Placental pericyte (primary cell): ENCODE data around the gene ZBTB33. TPM values are rescaled to one million over a fixed set of nuclear protein-coding genes. Genes with fewer than 3 reads are reported as not detected.

ENCODE experiments used
- total RNA-seq: library from RNA; depleted of rRNA; stranded (reverse); fragments of >200 nt; gene quantifications from 2 replicates; pipeline ENCODE4 v1.2.3, GENCODE V29; 2012

The ZBTB33 gene, protein sequence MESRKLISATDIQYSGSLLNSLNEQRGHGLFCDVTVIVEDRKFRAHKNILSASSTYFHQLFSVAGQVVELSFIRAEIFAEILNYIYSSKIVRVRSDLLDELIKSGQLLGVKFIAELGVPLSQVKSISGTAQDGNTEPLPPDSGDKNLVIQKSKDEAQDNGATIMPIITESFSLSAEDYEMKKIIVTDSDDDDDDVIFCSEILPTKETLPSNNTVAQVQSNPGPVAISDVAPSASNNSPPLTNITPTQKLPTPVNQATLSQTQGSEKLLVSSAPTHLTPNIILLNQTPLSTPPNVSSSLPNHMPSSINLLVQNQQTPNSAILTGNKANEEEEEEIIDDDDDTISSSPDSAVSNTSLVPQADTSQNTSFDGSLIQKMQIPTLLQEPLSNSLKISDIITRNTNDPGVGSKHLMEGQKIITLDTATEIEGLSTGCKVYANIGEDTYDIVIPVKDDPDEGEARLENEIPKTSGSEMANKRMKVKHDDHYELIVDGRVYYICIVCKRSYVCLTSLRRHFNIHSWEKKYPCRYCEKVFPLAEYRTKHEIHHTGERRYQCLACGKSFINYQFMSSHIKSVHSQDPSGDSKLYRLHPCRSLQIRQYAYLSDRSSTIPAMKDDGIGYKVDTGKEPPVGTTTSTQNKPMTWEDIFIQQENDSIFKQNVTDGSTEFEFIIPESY
- 7.4 and 17.0 TPM in 2 replicates for total RNA-seq

DNA sequence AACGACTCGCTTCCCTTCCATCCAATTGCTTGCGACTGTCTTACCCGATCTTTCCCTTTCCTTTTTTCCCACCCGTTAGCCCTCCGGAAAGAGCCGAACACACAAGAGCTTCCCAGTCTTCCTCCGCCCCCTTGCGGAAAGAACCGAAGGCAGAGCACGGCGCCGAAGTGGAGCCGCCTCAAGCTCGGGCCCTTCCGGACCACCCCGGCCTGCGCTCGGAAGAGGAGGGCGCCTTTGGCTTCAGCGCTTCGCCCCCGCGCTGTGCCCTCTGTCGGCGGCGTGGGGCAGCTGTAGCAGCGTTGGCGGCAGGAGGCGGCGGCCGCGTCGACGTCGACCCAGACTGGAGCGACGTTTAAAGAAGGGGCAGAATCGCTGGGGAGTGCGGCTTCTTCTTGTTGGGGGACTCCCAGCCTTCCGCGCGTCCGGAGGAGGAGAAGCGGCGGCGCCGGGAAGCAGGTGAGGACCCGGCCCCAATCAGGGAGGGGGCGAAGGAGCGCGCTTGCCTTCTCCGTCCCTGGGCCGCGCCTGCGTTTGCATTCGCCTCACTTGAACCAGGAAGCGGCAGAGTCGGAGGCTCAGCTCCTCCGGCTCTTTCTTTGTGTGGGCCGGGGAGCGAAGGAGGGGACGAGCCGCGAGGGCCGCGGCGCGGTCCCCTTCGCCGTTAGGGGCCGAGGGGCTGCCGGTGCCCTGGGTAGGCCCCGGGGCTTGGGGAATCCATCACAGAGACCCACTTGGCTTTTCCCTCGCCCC, at the start of gene ZBTB33:
Gene ZBTB33, plus strand, starts transcription at position 291 of the 750 bp plus-strand sequence. CDS start 2,604 bp downstream, outside the sequence.

Other genes starting within 250 kb of the ZBTB33 start
- gene RHOXF2B, start 173.1 kb upstream of the ZBTB33 start, total RNA-seq, result not detected in 2 replicates
- not detected in 2 replicates for gene RHOXF1, start 134.9 kb upstream of the ZBTB33 start, total RNA-seq
- not detected in 2 replicates for gene RHOXF2, start 92.2 kb upstream of the ZBTB33 start, total RNA-seq
- gene TMEM255A, start 60.6 kb downstream of the ZBTB33 start, total RNA-seq, result not detected in 2 replicates
- gene ATP1B4, start 111.3 kb downstream of the ZBTB33 start, total RNA-seq, result not detected in 2 replicates
- 146 and 162 TPM in 2 replicates for gene LAMP2, start 218.5 kb downstream of the ZBTB33 start, total RNA-seq